ENCODE results near the gene SCAF11.

Gene SCAF11

GRCh38 chr12:45877069-45877468 is 113.3 kb downstream of the SCAF11 start:
- TF ChIP-seq, protein P1, sequence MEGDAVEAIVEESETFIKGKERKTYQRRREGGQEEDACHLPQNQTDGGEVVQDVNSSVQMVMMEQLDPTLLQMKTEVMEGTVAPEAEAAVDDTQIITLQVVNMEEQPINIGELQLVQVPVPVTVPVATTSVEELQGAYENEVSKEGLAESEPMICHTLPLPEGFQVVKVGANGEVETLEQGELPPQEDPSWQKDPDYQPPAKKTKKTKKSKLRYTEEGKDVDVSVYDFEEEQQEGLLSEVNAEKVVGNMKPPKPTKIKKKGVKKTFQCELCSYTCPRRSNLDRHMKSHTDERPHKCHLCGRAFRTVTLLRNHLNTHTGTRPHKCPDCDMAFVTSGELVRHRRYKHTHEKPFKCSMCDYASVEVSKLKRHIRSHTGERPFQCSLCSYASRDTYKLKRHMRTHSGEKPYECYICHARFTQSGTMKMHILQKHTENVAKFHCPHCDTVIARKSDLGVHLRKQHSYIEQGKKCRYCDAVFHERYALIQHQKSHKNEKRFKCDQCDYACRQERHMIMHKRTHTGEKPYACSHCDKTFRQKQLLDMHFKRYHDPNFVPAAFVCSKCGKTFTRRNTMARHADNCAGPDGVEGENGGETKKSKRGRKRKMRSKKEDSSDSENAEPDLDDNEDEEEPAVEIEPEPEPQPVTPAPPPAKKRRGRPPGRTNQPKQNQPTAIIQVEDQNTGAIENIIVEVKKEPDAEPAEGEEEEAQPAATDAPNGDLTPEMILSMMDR (IDR thresholded peaks at IDR 0.05; ENCODE audit: extremely low read depth, insufficient read depth, missing control alignments), result no peak
- in situ Hi-C loops (cut with MboI; ENCODE audit: low pct_unique_long_range_greater_than_20kb, low sequenced_read_pairs, unreplicated experiment), result no loop called here
- DNase-seq (ENCODE audit: low spot score), result no peak

- in situ Hi-C loops (cut with MboI; ENCODE audit: low pct_unique_long_range_greater_than_20kb, low sequenced_read_pairs, unreplicated experiment), result no loop called here
- TF ChIP-seq, protein P1 (IDR thresholded peaks at IDR 0.05; ENCODE audit: extremely low read depth, insufficient read depth, missing control alignments), result no peak
- no peak for DNase-seq (ENCODE audit: low spot score)
Measured at GRCh38 chr12:45872446-45872845, 117.9 kb downstream of the SCAF11 start.

Data from GM13977 (cell line).